GM18508 (cell line): ENCODE results near the gene HERC5.
"Not testable (repeated sequence)": the region's sequence is repeated elsewhere in the genome, so short reads cannot be mapped to it uniquely, and the experiment has no call there.

Experiments used
- ATAC-seq: cut with Tn5 transposase; IDR thresholded peaks from one replicate; pipeline ENCODE4 v1.9.1; 2021; ENCODE audit warnings: moderate number of reproducible peaks; ENCODE audit not compliant: insufficient read depth, unreplicated experiment

Gene HERC5

DNA sequence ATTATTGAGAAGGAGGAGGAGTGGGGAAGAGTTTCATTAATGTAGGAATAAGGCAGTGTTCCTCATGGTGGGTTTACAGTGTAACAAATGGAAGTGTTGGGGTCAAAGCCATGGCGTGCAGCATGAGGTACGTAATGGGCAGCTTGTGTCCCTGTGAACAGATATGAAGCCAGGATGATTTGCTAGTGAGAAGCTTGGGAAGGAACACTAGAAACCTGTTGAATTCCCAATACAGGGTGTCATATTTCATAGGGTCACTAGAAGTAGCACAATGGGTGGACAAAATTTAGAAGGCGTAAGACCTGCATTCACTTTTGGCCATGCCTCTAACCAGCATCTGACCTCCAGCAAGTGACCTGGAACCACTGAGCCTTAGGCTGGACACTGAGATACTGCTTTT is 59.8 kb downstream of the HERC5 start:
- no peak for ATAC-seq

DNA sequence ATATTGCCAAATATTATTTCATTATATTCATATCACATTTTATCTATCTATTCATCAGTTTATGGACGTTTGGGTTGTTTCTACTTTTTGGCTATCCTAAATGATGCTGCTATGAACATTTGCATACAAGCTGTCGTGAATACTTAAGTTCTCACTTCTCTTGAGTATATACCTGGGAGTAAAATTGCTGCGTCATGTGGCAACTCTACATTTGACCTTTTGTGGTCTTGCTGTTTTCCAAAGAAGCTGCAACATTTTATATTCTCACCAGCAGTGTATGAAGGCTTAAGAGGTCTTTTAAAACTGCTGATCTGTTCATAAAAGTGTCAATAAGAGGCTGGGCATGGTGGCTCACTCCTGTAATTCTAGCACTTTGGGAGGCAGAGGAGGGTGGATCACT is 60.9 kb downstream of the HERC5 start:
- ATAC-seq: no peak

DNA sequence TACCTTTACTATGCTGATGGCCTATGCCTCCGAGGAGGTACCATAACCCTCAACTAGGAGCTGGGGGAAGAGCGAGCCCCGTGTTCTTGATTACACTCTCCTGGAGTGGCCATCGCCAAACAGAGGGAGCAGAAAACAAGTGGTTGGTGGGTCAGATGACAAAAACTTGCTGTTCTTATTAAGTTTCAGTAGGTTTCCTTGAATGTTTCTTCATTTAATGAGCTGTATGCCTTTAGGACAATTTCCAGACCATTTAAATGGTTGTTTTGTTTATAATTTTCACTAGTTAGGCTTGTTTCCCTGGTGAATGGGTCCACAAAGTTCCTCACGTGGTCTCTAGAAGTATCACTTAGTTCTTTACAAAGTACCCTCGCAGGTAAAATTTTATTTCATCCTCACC is 62.0 kb downstream of the HERC5 start:
- ATAC-seq: no peak

DNA sequence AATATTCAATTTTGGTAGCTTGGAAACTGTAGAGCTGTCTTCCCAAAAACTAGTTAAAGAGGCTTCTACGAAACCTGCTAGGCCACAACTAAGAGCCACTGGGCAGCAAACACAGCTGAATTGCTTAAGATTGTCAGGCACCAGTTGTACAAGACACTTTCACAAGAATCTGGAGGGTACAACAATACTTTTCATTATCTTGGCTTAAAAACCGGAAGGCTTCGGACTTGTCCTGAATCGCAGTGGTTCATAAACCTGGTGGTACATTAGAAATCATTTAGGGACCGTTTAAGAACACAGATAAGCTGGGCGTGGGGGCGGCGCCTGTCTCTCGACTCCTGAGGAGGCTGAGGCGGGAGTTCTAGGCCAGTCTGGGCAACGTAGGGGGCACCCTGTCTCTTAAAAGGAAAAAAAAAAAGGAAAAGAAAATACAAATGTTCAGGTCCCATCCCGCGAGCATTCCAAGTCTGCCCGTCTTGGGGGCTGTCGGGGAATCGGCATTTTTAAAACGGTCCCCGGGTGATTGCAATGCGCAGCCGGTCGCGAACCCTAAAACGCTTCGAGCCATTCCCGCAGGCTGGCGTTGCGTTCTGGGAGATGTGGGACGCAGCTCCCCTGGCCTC is 65.9 kb downstream of the HERC5 start:
- ATAC-seq: no peak

DNA sequence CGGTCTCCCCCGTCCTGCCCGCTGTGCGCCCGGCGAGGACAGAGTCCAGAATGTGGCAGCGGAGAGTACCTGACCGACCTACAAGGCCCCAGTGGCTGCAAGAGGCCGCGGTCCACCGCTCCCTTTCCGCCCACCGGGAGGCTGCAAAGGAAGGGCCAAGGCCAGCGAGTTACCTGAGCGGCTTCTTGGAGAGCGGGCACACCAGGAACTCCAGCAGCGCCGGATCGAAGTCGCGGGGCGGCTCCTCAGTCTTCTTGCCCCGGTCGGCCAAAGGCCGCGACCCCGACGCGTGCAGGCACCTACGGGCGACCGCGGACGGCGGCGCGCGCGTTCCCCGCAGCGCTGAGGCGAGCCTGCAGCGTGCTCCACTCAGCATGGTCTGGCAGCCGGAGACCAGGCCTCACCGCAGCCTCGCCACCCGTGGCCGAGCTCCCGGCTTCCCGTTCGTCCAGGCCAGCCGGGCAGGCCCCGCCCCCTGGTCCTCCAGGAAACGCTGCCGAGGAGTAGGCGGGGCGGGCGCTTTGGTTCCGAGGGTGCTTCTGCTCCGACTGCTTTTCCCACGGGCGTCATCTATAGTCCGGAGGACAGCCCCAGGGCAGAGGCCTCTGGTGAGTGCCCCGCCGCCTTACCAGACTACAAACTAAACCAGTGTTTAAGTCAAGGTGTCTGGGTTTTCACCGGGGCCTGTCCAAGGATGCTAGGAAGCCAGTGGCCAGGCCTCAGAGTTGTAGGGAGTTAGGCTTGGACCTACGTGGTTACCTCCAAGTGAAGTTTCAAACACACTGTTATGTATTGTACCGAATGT is 66.6 kb downstream of the HERC5 start, which contains the start of gene PYURF:
Gene PYURF, minus strand, starts transcription at position 452 of the 805 bp plus-strand sequence. Its CDS starts 76 bp downstream, at position 376.
- peak; percentile 50 for ATAC-seq

DNA sequence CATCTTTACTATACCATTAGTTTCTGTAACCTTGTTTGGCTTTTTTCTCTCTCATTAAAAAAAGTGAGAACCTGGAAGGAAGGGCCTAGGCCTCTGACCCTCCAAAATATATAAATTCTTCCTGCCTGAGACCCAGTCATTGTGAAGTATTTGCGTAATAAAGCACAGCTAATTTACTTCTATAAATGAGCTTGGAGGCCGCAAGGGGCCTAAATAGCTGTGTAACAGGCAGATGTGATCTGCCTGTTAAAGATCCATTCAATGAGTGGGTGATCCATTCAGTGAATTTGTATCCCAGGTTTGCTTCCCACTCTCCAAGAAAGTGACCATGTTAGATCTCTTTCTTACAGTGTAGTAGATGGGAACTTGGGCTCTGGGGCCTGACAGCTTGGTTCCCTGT is 67.3 kb downstream of the HERC5 start:
- no peak for ATAC-seq

DNA sequence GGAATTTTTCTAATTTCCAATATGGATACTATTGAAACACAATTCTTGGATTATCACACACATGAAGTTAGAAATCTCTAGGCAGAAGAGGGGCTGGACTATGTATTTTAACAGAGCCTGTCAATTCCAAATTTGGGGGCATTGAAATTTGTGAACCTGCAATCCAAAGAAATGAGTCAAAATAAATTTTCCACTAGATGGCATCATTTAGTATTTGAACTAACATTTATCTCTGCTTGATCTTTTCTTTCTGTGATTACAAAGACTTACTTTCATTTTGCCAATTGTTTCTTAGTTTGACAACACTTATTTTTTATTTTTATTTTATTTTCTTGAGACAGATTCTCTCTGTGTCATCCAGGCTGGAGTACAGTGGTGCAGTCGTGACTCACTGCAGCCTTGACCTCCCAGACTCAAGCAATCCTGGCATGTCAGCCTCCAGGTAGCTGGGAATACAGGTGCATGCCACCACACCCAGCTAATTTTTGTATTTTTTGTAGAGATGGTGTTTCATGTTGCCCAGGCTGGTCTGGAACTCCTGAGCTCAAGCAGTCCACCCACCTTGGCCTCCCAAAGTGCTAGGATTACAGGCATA is 69.4 kb downstream of the HERC5 start:
- no peak for ATAC-seq

DNA sequence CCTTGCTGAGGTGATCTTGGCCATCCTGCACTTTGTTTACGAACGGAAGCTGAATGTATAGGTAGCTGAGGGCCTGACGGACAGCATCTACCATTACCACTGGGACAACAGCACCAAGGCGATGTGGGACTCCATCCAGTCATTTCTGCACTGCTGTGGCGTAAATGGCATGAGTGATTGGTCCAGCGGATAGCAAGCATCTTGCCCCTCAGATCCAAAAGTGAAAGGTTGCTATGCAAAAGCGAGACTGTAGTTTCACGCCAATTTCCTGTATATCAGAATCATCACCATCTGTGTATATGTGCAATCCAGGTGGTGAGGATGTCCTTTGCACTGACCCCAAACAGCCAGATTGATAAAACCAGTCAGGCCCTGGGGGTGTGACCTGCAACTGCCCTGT is 70.9 kb downstream of the HERC5 start:
- ATAC-seq: peak; percentile 29

DNA sequence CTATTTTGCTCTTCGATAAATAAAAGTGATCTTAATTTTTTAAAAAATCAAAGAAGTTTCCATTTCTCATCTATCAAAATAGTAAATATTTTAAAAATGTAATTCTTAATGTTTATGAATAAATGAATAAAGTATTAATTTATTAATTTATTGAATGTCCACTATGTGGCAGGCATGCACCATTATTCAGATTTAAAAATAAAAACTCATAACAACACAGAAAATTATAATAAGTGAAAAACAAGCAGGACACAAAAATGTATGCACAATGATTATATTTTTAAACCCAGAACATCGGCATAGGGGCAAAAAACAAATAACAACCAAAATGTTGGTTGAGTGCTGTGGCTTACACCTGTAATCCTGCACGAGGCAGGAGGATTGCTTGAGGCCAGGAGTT is 71.9 kb downstream of the HERC5 start:
- no peak for ATAC-seq

DNA sequence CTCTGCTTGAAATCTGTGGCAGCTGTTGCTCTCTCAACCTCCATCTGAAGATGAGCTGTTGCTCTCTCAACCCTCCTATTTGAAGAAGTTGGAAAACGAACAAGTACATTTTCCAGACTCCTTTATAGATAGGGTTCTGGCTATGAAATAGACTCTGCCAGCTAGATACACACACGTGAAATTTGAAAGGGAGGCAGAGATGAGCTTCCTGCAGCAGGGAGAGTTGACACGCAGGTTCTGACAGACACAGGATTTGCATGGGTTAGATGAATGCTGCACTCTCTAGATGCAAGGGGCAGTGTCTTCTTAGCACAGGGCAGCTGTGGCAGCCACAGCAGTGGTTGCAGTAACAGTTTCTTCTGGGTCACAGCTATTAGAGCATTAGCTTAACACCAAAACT is 74.6 kb downstream of the HERC5 start:
- no peak for ATAC-seq

DNA sequence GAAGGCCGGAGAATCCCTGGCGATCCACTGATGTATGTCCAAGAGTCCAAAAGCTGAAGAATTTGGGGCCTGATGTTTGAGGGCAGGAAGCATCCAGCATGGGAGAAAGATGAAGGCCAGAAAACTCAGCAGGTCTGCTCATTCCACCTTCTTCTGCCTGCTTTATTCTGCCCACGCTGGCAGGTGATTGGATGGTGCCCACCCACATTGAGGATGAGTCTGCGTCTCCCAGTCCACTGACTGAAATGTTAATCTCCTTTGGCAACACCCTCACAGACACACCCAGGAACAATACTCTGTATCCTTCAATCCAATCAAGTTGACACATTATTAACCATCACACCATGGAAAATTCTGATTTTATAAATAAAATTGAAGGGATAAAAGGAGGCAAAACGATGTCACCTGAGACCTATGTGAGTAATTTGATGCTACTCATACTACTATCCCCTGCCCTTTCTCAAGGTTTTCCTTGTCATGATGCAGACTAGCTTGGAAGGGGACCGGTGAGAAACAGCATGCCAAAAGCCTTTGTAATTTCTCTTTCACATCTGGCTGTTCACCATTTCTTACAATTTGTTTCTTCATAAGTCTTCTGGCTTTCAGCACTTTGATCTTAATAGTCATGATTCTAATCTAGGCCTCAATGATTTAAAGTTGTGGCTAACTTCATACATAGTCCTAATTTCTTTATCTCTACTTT is 76.3 kb downstream of the HERC5 start:
- no peak for ATAC-seq

DNA sequence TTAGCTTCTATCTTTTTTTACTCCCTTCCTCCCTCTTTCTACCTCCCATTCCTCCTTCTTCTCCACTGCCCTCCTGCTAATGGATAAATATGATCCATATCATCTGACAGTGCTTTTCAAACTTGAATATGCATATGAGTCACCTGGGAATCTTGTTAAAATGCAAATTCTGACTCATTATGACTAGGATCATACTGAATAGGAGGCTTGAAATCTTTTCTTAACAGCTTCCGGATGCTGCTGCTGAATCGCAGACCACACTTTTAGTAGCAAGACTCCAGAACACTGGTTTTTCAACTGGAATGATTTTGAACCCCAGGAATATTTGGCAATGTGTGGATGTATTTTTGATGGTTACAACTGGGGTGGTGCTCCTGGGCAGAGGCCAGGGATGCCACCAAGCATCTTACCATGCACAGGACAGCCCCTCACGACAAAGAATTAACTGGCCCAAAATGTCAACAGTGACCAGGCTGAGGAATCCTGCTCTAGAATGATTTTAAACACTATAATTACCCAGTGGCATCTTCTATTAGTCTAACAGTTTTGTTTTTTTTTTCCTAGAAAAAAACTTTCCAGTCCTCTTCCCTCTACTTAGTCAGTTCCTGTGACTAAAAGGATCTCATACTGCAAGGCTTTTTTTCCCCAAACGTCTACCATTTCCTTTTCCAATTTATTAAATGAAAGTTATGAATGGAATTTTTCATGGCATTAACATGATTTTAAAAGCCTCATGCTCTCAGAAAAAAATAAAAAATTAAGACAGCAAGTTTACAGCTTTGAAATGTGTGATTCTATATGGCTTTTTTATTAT is 77.2 kb downstream of the HERC5 start:
- ATAC-seq: no peak

DNA sequence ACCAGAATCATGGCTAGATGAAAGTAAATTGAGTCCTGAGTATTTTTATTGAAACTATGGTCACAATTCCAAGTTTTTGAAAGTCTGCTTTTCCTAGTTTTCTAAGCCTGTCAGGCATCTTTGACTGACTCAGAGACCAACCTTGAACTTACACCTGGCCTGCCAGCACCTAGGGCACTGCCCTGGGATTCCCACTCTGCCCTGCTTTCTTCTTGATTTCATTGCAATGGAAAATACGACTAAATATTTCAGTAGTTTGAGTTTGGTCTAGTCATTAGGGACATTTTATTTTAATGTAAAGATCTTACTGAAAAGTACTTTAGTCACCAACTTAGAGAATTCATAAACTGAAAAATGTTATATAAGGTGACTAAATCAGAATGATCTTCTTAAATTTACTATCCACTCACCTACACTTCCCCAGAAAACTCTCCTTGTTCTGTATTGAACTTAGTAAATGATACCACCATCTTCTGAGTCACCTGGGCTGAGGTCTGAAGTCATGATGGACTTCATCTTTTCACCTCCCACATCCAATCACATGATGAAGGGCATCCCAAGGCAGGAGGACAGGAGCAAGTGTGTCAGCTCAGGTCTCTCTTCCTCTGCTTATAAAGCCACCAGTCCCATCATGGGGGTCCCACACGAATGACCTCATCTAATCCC is 78.3 kb downstream of the HERC5 start:
- no peak for ATAC-seq

DNA sequence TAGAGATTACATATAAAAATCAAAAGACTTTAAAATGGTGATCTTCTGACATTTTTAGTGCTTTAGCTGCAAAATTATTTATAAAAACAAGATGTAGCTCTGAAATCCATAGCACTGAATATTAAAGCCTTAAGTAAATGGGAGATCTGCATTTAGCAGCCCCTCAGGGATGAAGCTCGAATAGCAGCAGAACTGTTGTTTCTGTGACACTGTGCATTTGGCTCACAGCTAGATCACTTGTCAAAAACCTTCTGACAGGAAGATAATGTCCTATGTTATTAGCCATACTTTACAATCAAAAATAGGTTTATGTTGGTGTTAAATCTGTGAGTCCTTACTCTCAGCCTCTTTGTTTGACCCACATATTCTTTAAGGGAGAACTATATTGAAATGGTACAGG is 80.8 kb downstream of the HERC5 start:
- no peak for ATAC-seq

DNA sequence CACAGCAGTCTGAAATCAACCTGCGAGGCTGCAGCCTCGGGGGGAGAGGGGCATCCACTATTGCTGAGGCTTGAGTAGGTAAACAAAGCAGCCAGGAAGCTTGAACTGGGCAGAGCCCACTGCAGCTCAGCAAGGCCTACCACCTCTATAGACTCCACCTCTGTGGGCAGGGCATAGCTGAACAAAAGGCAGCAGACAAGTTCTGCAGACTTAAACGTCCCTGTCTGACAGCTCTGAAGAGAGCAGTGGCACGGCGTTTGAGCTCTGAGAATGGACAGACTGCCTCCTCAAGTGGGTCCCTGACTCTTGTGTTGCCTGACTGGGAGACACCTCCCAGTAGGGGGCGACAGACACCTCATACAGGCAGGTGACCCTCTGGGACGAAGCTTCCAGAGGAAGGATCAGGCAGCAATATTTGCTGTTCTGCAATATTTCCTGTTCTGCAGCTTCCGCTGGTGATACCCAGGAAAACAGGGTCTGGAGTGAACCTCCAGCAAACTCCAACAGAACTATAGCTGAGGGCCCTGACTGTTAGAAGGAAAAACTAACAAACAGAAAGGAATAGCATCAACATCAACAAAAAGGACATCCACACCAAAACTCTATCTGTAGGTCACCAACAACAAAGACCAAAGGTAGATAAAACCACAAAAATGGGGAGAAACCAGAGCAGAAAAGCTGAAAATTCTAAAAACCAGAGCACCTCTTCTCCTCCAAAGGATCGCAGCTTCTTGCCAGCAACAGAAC is 82.6 kb downstream of the HERC5 start:
- ATAC-seq: not testable (repeated sequence)

DNA sequence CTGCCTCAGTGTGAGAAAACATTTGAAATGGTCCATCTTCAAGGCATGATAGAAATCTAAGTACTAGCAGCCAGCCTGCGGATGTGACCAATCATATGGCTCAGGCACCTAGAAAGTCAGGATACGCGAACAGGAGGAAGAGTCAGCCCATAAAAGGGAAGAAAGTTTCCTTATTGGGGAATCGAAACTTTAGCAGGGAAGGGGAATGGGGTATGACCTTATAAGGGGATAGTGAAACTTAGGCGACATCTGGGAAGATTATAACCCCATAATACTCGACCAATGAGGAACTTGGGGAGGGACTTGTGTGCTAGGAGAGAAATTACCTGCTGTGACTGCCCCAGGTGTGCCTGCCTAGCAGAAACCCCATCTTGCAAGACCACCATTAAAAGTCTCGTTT is 92.9 kb downstream of the HERC5 start:
- no peak for ATAC-seq
